Progenitor cell of endocrine pancreas (in vitro differentiated cells): ENCODE results near the gene DTWD1. TPM values are rescaled to one million over a fixed set of nuclear protein-coding genes. Genes with fewer than 3 reads are reported as not detected.
"Not testable (repeated sequence)": the region's sequence is repeated elsewhere in the genome, so short reads cannot be mapped to it uniquely, and the experiment has no call there.

Source experiments
- DNase-seq: peaks from one replicate; pipeline ENCODE4 v3.0.0; 2021; ENCODE audit warnings: low spot score; ENCODE audit not compliant: unreplicated experiment
- H3K27ac Mint-ChIP-seq: 2 replicates; pipeline ENCODE4 v1.8.0; 2021; ENCODE audit warnings: mild to moderate bottlenecking, moderate library complexity, mixed read lengths
- H3K27me3 Mint-ChIP-seq: 2 replicates; pipeline ENCODE4 v1.8.0; 2021; ENCODE audit warnings: mixed read lengths
- H3K36me3 Mint-ChIP-seq: 2 replicates; pipeline ENCODE4 v1.8.0; 2022; ENCODE audit warnings: mixed read lengths; ENCODE audit not compliant: insufficient read depth
- H3K4me1 Mint-ChIP-seq: 2 replicates; pipeline ENCODE4 v1.8.0; 2021; ENCODE audit warnings: low read depth, mixed read lengths
- H3K4me3 Mint-ChIP-seq: 2 replicates; pipeline ENCODE4 v1.8.0; 2021; ENCODE audit warnings: low read depth, mild to moderate bottlenecking, moderate library complexity, mixed read lengths
- H3K9me3 Mint-ChIP-seq: 2 replicates; pipeline ENCODE4 v1.8.0; 2021; ENCODE audit warnings: low read depth, mixed read lengths
- CTCF ChIP-seq: fragments of 200-600 bp; sonication (generic); IDR thresholded peaks from one replicate; pipeline ENCODE4 v1.5.0; 2021; ENCODE audit warnings: antibody characterized with exemption, mild to moderate bottlenecking; ENCODE audit not compliant: unreplicated experiment
- long read RNA-seq: library from polyadenylated mRNA; unstranded; transcript quantifications from one replicate; pipeline ENCODE4 v2.0.0, GENCODE V29; 2020
- total RNA-seq: library from RNA; stranded (reverse); gene quantifications from 2 replicates; pipeline ENCODE4 v1.2.1, GENCODE V29; 2021

Gene DTWD1
- total RNA-seq: 35.7 and 37.2 TPM in 2 replicates
- long read RNA-seq, full-length matches to known transcripts: 50 of 88 reads
- long read RNA-seq, partial matches to known transcripts: 5 of 88 reads
- long read RNA-seq, other reads (novel, unspliced or antisense): 33 of 88 reads

- H3K36me3 Mint-ChIP-seq: peaks cover 19% of the 10 kb centered on the region
- H3K27ac Mint-ChIP-seq: peak within 1 kb of the TSS; percentile 100
- no peak for TF ChIP-seq CTCF
- DNase-seq: peak; percentile 86
- H3K4me3 Mint-ChIP-seq: peak within 1 kb of the TSS; percentile 98
- peaks cover 11% of the 10 kb centered on the region for H3K9me3 Mint-ChIP-seq
- no peaks in the 10 kb centered on the region for H3K27me3 Mint-ChIP-seq
- peaks cover 31% of the 10 kb centered on the region for H3K4me1 Mint-ChIP-seq
Observed at GRCh38 chr15:49620658-49621368, at the start of gene DTWD1, which contains the start of gene FAM227B. Gene DTWD1 (plus strand): TSS chr15:49621048. CDS start chr15:49625168, 4,120 bp downstream. Gene FAM227B (minus strand): TSS chr15:49620818. CDS start chr15:49615171, 5,647 bp downstream.

- Mint-ChIP-seq H3K27ac (no peak overlapping the region), H3K4me1 (no peaks in the 10 kb centered on the region), H3K9me3 (peaks cover 4% of the 10 kb centered on the region), H3K36me3 (peaks cover 3% of the 10 kb centered on the region), H3K27me3 (no peaks in the 10 kb centered on the region), H3K4me3 (no peak overlapping the region)
- DNase-seq: no peak
- TF ChIP-seq CTCF: no peak
Observed at GRCh38 chr15:49573421-49573820, 47.4 kb upstream of the DTWD1 start.

GRCh38 chr15:49589030-49589429 lies 31.8 kb upstream of the DTWD1 start:
- Mint-ChIP-seq H3K4me3 (no peak overlapping the region), H3K4me1 (no peaks in the 10 kb centered on the region), H3K9me3 (peaks cover 15% of the 10 kb centered on the region), H3K27ac (no peak overlapping the region), H3K27me3 (no peaks in the 10 kb centered on the region), H3K36me3 (peaks cover 6% of the 10 kb centered on the region)
- TF ChIP-seq CTCF: no peak
- no peak for DNase-seq

GRCh38 chr15:49592829-49593316 lies 28.0 kb upstream of the DTWD1 start:
- H3K4me3 Mint-ChIP-seq, DNase-seq, H3K27ac Mint-ChIP-seq, H3K27me3 Mint-ChIP-seq, H3K4me1 Mint-ChIP-seq: not testable (repeated sequence)
- Mint-ChIP-seq H3K36me3 (peaks cover 11% of the 10 kb centered on the region), H3K9me3 (peaks cover 34% of the 10 kb centered on the region)

GRCh38 chr15:49604625-49605409 lies 16.0 kb upstream of the DTWD1 start:
- no peaks in the 10 kb centered on the region for H3K4me1 Mint-ChIP-seq
- H3K27ac Mint-ChIP-seq: no peak overlapping the region
- peaks cover 26% of the 10 kb centered on the region for H3K9me3 Mint-ChIP-seq
- DNase-seq: no peak
- H3K36me3 Mint-ChIP-seq: peaks cover 9% of the 10 kb centered on the region
- no peaks in the 10 kb centered on the region for H3K27me3 Mint-ChIP-seq
- TF ChIP-seq CTCF: no peak
- no peak overlapping the region for H3K4me3 Mint-ChIP-seq
